Uterus (tissue), 4 donors: ENCODE data around the gene UBE2C. TPM values are rescaled to one million over a fixed set of nuclear protein-coding genes. Genes with fewer than 3 reads are reported as not detected.

ENCODE experiments used
- DNase-seq, 2 donors: peaks; one replicate each; pipeline ENCODE4 v3.0.0-alpha.2; 2019 to 2020
- H3K27ac ChIP-seq, 2 donors: fragments of 200-600 bp; sonication (generic); 1 replicate in 1 of 2; 2 replicates in 1 of 2; pipeline ENCODE4 v1.5.1; 2016 to 2018
- H3K27me3 ChIP-seq, 2 donors: fragments of 200-600 bp; sonication (generic); one replicate each; pipeline ENCODE4 v1.5.1; 2018 to 2019; ENCODE audit warnings: control low read depth in 1 of 2
- H3K36me3 ChIP-seq, 2 donors: fragments of 200-600 bp; sonication (generic); one replicate each; pipeline ENCODE4 v1.5.1; 2019; ENCODE audit warnings: control low read depth in 1 of 2
- H3K4me1 ChIP-seq, 2 donors: fragments of 200-600 bp; sonication (generic); one replicate each; pipeline ENCODE4 v1.5.1; 2018 to 2019; ENCODE audit warnings: control low read depth in 1 of 2
- H3K4me3 ChIP-seq, 2 donors: fragments of 200-600 bp; sonication (generic); 1 replicate in 1 of 2; 2 replicates in 1 of 2; pipeline ENCODE4 v1.5.1; 2018 to 2019; ENCODE audit warnings: mild to moderate bottlenecking in 1 of 2
- H3K9me3 ChIP-seq, 2 donors: fragments of 200-600 bp; sonication (generic); one replicate each; pipeline ENCODE4 v1.5.1; 2019; ENCODE audit warnings: control low read depth in 1 of 2
- CTCF ChIP-seq, 4 experiments: fragments of 200-600 bp in 2 of 4; fragments of 450-650 bp in 2 of 4; sonication (generic) in 2 of 4; IDR thresholded peaks; one replicate each; pipeline ENCODE4 v1.5.1; 2016 to 2019; ENCODE audit warnings: antibody characterized with exemption in 4 of 4, mild to moderate bottlenecking in 2 of 4, moderate library complexity in 1 of 4
- POLR2A ChIP-seq, 2 donors: fragments of 450-650 bp; IDR thresholded peaks; one replicate each; pipeline ENCODE4 v1.6.1; 2016; ENCODE audit warnings: antibody characterized with exemption in 2 of 2, mild to moderate bottlenecking in 1 of 2, moderate library complexity in 1 of 2
- intact Hi-C: fragments of 100-400 bp; cut with DNase I; formaldehyde crosslinking; loops from one replicate; pipeline ENCODE4 v1.15.1; 2023; ENCODE audit warnings: low total_unique reads
- total RNA-seq, 4 donors: library from RNA; depleted of rRNA in 3 of 4; stranded (reverse); fragments of >200 nt in 3 of 4; gene quantifications; one replicate each; pipeline versions ENCODE4 v1.1.0 to v1.2.4, GENCODE V29; 2014 to 2023
- donor health status: DM: yes; HTN: yes; CAD: no.

The UBE2C gene
- total RNA-seq, 4 donors from 2014 or later = 12.4 TPM; not detected in 3

GRCh38 chr20:45848421-45848820 is 36.0 kb downstream of the UBE2C start:
- DNase-seq = no peak
- Histone ChIP-seq H3K27ac (no peak overlapping the region), H3K9me3 (no peaks in the 10 kb centered on the region), H3K4me3 (no peak overlapping the region), H3K4me1 (peaks cover 0 to 3% of the 10 kb centered on the region in 2 donors), H3K36me3 (no peaks in the 10 kb centered on the region), H3K27me3 (no peaks in the 10 kb centered on the region)
- intact Hi-C loops = no loop called here
- TF ChIP-seq CTCF (IDR thresholded peaks at IDR 0.05) (no peak), POLR2A (IDR thresholded peaks at IDR 0.05) (no peak)

GRCh38 chr20:45848969-45849582 is 36.6 kb downstream of the UBE2C start:
- Histone ChIP-seq H3K36me3 (no peaks in the 10 kb centered on the region), H3K27ac (no peak overlapping the region), H3K27me3 (no peaks in the 10 kb centered on the region), H3K4me3 (no peak overlapping the region), H3K9me3 (no peaks in the 10 kb centered on the region), H3K4me1 (no peaks in the 10 kb centered on the region)
- TF ChIP-seq POLR2A (IDR thresholded peaks at IDR 0.05) (no peak), CTCF (IDR thresholded peaks at IDR 0.05) (no peak)
- intact Hi-C loops = no loop called here
- DNase-seq = no peak

GRCh38 chr20:45850238-45850637 is 37.8 kb downstream of the UBE2C start:
- DNase-seq = no peak
- Histone ChIP-seq H3K27ac (no peak overlapping the region), H3K27me3 (no peaks in the 10 kb centered on the region), H3K9me3 (no peaks in the 10 kb centered on the region), H3K4me1 (peaks cover 0 to 7% of the 10 kb centered on the region in 2 donors), H3K36me3 (no peaks in the 10 kb centered on the region), H3K4me3 (no peak overlapping the region)
- TF ChIP-seq CTCF (IDR thresholded peaks at IDR 0.05) (no peak), POLR2A (IDR thresholded peaks at IDR 0.05) (no peak)
- intact Hi-C loops = no loop called here

GRCh38 chr20:45850926-45851325 is 38.5 kb downstream of the UBE2C start:
- DNase-seq = no peak
- Histone ChIP-seq H3K4me3 (no peak overlapping the region), H3K9me3 (no peaks in the 10 kb centered on the region), H3K27ac (no peak overlapping the region), H3K27me3 (no peaks in the 10 kb centered on the region), H3K4me1 (peaks cover 2 to 8% of the 10 kb centered on the region in 2 donors), H3K36me3 (no peaks in the 10 kb centered on the region)
- TF ChIP-seq CTCF (IDR thresholded peaks at IDR 0.05) (no peak), POLR2A (IDR thresholded peaks at IDR 0.05) (no peak)
- intact Hi-C loops = no loop called here

GRCh38 chr20:45851501-45851900 is 39.1 kb downstream of the UBE2C start:
- Histone ChIP-seq H3K4me1 (peaks cover 7 to 8% of the 10 kb centered on the region in 2 donors), H3K27ac (no peak overlapping the region), H3K27me3 (no peaks in the 10 kb centered on the region), H3K36me3 (no peaks in the 10 kb centered on the region), H3K4me3 (no peak overlapping the region), H3K9me3 (no peaks in the 10 kb centered on the region)
- intact Hi-C loops = no loop called here
- DNase-seq = no peak
- TF ChIP-seq POLR2A (IDR thresholded peaks at IDR 0.05) = no peak
- no peak for TF ChIP-seq CTCF (IDR thresholded peaks at IDR 0.05)
